Measurements from ENCODE around the gene C1QTNF1. TPM values are rescaled to one million over a fixed set of nuclear protein-coding genes. Genes with fewer than 3 reads are reported as not detected.

Gene C1QTNF1
- polyA plus RNA-seq, 1 donor (not counting 4 experiments of a cell fraction or from before 2014, with no cell fraction given): 6.6 TPM

DNA sequence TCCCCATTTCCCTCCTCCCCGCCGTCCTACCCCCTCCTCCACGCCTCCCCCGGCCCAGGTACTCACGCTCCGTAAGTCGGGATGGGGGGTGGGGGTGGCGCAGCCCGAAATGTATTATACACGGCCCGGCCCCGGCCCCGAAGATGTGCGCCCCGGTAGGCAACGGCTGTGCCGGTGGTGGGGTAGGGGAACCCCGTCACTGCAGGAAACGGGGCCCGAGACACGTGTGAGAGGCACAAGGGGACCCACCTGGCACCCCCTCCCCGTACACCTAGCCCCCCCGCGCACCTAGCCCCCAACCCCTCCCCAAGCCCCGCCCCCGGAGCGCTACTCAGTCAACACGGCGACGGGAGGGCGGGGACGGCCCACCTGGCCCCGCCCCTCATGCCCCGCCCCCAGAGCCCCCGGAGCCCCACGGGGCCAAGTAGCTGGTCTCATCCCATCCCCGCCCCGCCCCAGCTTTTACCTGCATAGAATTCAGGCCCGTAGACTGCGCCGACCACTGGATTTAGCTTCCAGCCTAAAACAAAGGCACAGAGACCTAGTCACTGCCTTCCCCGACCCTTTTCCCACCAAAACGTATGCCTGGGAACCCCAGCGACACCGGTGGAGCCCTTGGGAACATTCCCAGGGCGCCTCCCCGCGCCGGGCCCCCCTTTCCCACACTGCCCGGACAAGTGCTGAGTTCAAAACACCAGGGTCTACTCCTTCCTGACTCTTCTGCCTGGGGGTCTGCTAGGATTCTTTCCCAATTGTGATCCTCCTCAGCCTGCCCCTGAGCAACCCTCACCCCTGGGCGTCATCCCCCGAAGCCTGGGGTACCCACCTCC is 73.5 kb downstream of the C1QTNF1 start:
- Histone ChIP-seq H3K9ac (ENCODE audit: control insufficient read depth, extremely low read depth, insufficient read depth, low read length) (no peak overlapping the region), H3K4me2 (ENCODE audit: control insufficient read depth, extremely low read depth, insufficient read depth, low read depth, low read length) (no peak overlapping the region), H3K9me1 (ENCODE audit: control insufficient read depth, extremely low read depth, insufficient read depth, low read length) (no peaks in the 10 kb centered on the region), H3K4me3 (ENCODE audit: control insufficient read depth in 2 of 3, extremely low read depth in 1 of 3, insufficient read depth in 2 of 3, low read depth in 1 of 3, low read length in 3 of 3) (no peak overlapping the region), H3K27ac (ENCODE audit: control insufficient read depth, insufficient read depth, low read length) (no peak overlapping the region), H3K79me2 (ENCODE audit: control insufficient read depth, insufficient read depth, low read length) (no peaks in the 10 kb centered on the region), H3K36me3 (ENCODE audit: control insufficient read depth in 2 of 2, extremely low read depth in 1 of 2, insufficient read depth in 2 of 2, low read length in 2 of 2) (no peaks in the 10 kb centered on the region), H3K4me1 (ENCODE audit: control insufficient read depth, extremely low read depth, insufficient read depth, low read length) (no peaks in the 10 kb centered on the region), H3K9me3 (ENCODE audit: control insufficient read depth, low read depth, low read length) (no peaks in the 10 kb centered on the region), H2AFZ (ENCODE audit: control insufficient read depth, low read length) (no peak overlapping the region), H4K20me1 (ENCODE audit: control insufficient read depth, extremely low read depth, insufficient read depth, low read length) (no peaks in the 10 kb centered on the region), H3K27me3 (ENCODE audit: control insufficient read depth, extremely low read depth, insufficient read depth, low read length) (peaks cover 80% of the 10 kb centered on the region)
- dilution Hi-C loops (cut with MboI; ENCODE audit: extremely low pct_ligation_motif_present, low sequenced_read_pairs): no loop called here
- FAIRE-seq (no peak), DNase-seq (ENCODE audit: low read depth, low spot score) (no peak)
- TF ChIP-seq, protein P1, sequence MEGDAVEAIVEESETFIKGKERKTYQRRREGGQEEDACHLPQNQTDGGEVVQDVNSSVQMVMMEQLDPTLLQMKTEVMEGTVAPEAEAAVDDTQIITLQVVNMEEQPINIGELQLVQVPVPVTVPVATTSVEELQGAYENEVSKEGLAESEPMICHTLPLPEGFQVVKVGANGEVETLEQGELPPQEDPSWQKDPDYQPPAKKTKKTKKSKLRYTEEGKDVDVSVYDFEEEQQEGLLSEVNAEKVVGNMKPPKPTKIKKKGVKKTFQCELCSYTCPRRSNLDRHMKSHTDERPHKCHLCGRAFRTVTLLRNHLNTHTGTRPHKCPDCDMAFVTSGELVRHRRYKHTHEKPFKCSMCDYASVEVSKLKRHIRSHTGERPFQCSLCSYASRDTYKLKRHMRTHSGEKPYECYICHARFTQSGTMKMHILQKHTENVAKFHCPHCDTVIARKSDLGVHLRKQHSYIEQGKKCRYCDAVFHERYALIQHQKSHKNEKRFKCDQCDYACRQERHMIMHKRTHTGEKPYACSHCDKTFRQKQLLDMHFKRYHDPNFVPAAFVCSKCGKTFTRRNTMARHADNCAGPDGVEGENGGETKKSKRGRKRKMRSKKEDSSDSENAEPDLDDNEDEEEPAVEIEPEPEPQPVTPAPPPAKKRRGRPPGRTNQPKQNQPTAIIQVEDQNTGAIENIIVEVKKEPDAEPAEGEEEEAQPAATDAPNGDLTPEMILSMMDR (optimal IDR thresholded peaks at IDR 0.05 in 1 of 3, IDR thresholded peaks at IDR 0.05 in 1 of 3, conservative IDR thresholded peaks at IDR 0.05 in 1 of 3; ENCODE audit: extremely low read depth in 1 of 3, insufficient read depth in 2 of 3, low read length in 3 of 3): no peak
- no peak for TF ChIP-seq EZH2 (IDR thresholded peaks at IDR 0.05; ENCODE audit: low read length)

DNA sequence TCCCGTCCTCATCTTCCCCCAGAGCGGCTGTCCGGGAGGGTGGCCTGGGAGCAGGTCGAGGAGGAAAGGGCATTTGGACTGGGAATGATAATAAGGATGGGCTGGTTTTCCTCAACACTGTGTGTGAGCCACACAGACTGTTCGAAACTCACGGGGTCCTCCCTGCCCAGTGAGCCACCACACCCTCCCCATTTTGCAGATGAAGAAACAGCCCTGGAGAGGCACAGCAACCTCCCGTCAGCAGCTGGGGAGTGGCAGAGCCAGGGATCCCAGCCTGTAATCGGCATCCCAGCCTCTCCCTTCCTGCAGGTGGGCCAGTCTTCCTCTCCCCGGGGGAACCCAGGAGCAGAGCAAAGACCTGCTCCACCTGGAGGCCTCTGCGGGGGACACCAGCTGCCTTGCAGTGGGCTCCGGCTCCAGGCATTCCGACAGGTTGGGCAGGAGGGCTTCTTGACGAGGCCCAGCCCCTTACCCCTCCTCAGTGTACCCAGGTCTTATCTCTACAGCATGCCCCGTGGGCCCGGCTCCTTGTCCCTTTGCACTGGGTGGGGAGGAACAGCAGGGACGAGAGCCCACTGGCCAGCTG is 74.4 kb downstream of the C1QTNF1 start:
- H3K27me3 ChIP-seq (ENCODE audit: control insufficient read depth, extremely low read depth, insufficient read depth, low read length): peaks cover 74% of the 10 kb centered on the region
- H3K9ac ChIP-seq (ENCODE audit: control insufficient read depth, extremely low read depth, insufficient read depth, low read length): no peak overlapping the region

More for the DNA sequence above, 74.4 kb downstream of the C1QTNF1 start:
- dilution Hi-C loops (cut with MboI; ENCODE audit: extremely low pct_ligation_motif_present, low sequenced_read_pairs): no loop called here
- Histone ChIP-seq H3K27ac (ENCODE audit: control insufficient read depth, insufficient read depth, low read length) (no peak overlapping the region), H3K9me1 (ENCODE audit: control insufficient read depth, extremely low read depth, insufficient read depth, low read length) (no peaks in the 10 kb centered on the region), H3K4me1 (ENCODE audit: control insufficient read depth, extremely low read depth, insufficient read depth, low read length) (no peaks in the 10 kb centered on the region), H3K36me3 (ENCODE audit: control insufficient read depth in 2 of 2, extremely low read depth in 1 of 2, insufficient read depth in 2 of 2, low read length in 2 of 2) (no peaks in the 10 kb centered on the region), H3K4me3 (ENCODE audit: control insufficient read depth in 2 of 3, extremely low read depth in 1 of 3, insufficient read depth in 2 of 3, low read depth in 1 of 3, low read length in 3 of 3) (no peak overlapping the region), H4K20me1 (ENCODE audit: control insufficient read depth, extremely low read depth, insufficient read depth, low read length) (no peaks in the 10 kb centered on the region), H2AFZ (ENCODE audit: control insufficient read depth, low read length) (no peak overlapping the region), H3K79me2 (ENCODE audit: control insufficient read depth, insufficient read depth, low read length) (no peaks in the 10 kb centered on the region), H3K4me2 (ENCODE audit: control insufficient read depth, extremely low read depth, insufficient read depth, low read depth, low read length) (no peak overlapping the region), H3K9me3 (ENCODE audit: control insufficient read depth, low read depth, low read length) (no peaks in the 10 kb centered on the region)
- DNase-seq (ENCODE audit: low read depth, low spot score) (no peak), FAIRE-seq (no peak)
- TF ChIP-seq, protein P1 (optimal IDR thresholded peaks at IDR 0.05 in 1 of 3, IDR thresholded peaks at IDR 0.05 in 1 of 3, conservative IDR thresholded peaks at IDR 0.05 in 1 of 3; ENCODE audit: extremely low read depth in 1 of 3, insufficient read depth in 2 of 3, low read length in 3 of 3): no peak
- TF ChIP-seq EZH2 (IDR thresholded peaks at IDR 0.05; ENCODE audit: low read length): peak; percentile 53

Other genes starting within 250 kb of the C1QTNF1 start
- gene CYTH1, start 241.9 kb upstream of the C1QTNF1 start, polyA plus RNA-seq: 27.7 to 28.3 TPM (median 28.2 TPM) in 3 replicates
- 20.5 to 33.1 TPM (median 25.2 TPM) in 3 replicates for gene USP36, start 183.4 kb upstream of the C1QTNF1 start, polyA plus RNA-seq
- not detected in 3 replicates for gene CEP295NL, start 121.0 kb upstream of the C1QTNF1 start, polyA plus RNA-seq
- 1.2 to 5.7 TPM (median 2.3 TPM) in 3 replicates for gene TIMP2, start 98.8 kb upstream of the C1QTNF1 start, polyA plus RNA-seq
- 53.0 to 137 TPM (median 97.1 TPM) in 3 replicates for gene LGALS3BP, start 44.2 kb upstream of the C1QTNF1 start, polyA plus RNA-seq
- 53.2 to 78.1 TPM (median 54.6 TPM) in 3 replicates for gene CANT1, start 14.4 kb upstream of the C1QTNF1 start, polyA plus RNA-seq
- 6.0 to 9.1 TPM (median 6.6 TPM) in 3 replicates for gene ENGASE, start 50.7 kb downstream of the C1QTNF1 start, polyA plus RNA-seq